MCF 10A (cell line): Measurements from ENCODE around the gene ATP8B4. TPM values are rescaled to one million over a fixed set of nuclear protein-coding genes. Genes with fewer than 3 reads are reported as not detected.

Experiments used
- BruUV-seq: library from RNA; stranded (reverse); fragments of 400-500 nt; replicated peaks from 2 replicates; lab custom pipeline; 2021; lab: Mats Ljungman, UMichigan
- CTCF ChIA-PET: fragments of 300-600 bp; sonication (Branson Sonifier 250); formaldehyde crosslinking; extraction: SDS; loops from one replicate; lab custom pipeline; 2021; ENCODE audit warnings: antibody characterized with exemption, inconsistent platforms; lab: Yijun Ruan, JAX
- POLR2A ChIA-PET: fragments of 300-600, 350-650 bp; sonication (Branson Sonifier 250); formaldehyde crosslinking; extraction: SDS; loops from one replicate; lab custom pipeline; 2020; ENCODE audit warnings: antibody characterized with exemption, inconsistent platforms; lab: Yijun Ruan, JAX
- DNase-seq: peaks from one replicate; pipeline ENCODE4 v3.0.0-alpha.2; 2018; ENCODE audit not compliant: unreplicated experiment
- H3K27ac Mint-ChIP-seq: one replicate; pipeline ENCODE4 v1.8.0; 2022; ENCODE audit warnings: mild to moderate bottlenecking, low read depth, mixed read lengths; ENCODE audit not compliant: unreplicated experiment
- H3K27me3 Mint-ChIP-seq: one replicate; pipeline ENCODE4 v1.8.0; 2022; ENCODE audit warnings: mixed read lengths; ENCODE audit not compliant: insufficient read depth, unreplicated experiment
- H3K36me3 Mint-ChIP-seq: one replicate; pipeline ENCODE4 v1.8.0; 2022; ENCODE audit warnings: mild to moderate bottlenecking, moderate library complexity, mixed read lengths; ENCODE audit not compliant: insufficient read depth, unreplicated experiment
- H3K4me1 Mint-ChIP-seq: one replicate; pipeline ENCODE4 v1.8.0; 2022; ENCODE audit warnings: mixed read lengths; ENCODE audit not compliant: insufficient read depth, unreplicated experiment
- H3K4me3 Mint-ChIP-seq: one replicate; pipeline ENCODE4 v1.8.0; 2022; ENCODE audit warnings: mild to moderate bottlenecking, moderate library complexity, mixed read lengths; ENCODE audit not compliant: unreplicated experiment
- H3K9me3 Mint-ChIP-seq: one replicate; pipeline ENCODE4 v1.8.0; 2022; ENCODE audit warnings: mixed read lengths; ENCODE audit not compliant: unreplicated experiment
- intact Hi-C: fragments of 100-400 bp; cut with micrococcal nuclease; formaldehyde crosslinking; loops from 2 replicates; pipeline ENCODE4 v1.14.1; 2022
- total RNA-seq: library from RNA; stranded (reverse); gene quantifications from 2 replicates; pipeline ENCODE4 v1.2.3, GENCODE V29; 2022
- TF ChIP-seq, protein P1 (sequence below): fragments of 200-600 bp; IDR thresholded peaks from one replicate; pipeline ENCODE4 v1.8.0; 2022; ENCODE audit warnings: antibody characterized with exemption, mild to moderate bottlenecking; ENCODE audit not compliant: unreplicated experiment

The ATP8B4 gene
- total RNA-seq, 1 experiment from 2014 or later, result not detected

DNA sequence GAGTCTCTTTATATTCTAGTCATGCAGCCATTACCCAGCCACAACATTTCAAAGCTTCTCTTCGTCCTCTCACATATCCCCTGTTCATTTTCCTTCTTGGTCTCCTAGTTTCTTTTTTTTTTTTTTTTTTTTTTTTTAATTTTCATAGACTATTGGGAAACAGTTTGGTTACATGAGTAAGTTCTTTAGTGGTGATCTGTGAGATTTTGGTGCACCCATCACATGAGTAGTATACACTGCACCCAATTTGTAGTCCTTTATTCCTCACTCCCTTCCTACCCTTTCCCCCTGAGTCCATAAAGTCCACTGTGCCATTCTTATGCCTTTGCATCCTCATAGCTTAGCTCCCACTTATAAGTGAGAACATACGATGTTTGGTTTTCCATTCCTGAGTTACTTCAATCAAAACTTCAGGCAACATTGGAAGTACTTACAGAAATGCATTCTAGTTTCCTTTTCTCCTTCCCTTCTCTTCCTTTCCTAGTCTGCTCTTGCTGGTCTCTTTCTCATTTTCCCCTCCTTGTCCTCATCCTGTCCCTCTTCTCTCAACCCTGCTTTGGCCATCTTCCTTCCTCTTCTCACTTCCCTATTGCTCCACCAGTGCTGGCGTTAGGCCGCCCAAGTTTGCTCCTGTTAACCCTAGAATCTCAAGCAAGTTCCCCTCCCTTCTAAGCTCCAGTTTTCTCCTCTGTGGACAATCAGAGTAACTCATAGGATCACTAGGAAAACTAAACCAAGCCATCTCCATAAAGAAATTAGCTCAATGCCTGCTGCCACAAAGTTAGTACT, 4.8 kb downstream of the ATP8B4 start:
- no peaks in the 10 kb centered on the region for H3K27me3 Mint-ChIP-seq
- no peak overlapping the region for H3K4me3 Mint-ChIP-seq
- TF ChIP-seq, protein P1, sequence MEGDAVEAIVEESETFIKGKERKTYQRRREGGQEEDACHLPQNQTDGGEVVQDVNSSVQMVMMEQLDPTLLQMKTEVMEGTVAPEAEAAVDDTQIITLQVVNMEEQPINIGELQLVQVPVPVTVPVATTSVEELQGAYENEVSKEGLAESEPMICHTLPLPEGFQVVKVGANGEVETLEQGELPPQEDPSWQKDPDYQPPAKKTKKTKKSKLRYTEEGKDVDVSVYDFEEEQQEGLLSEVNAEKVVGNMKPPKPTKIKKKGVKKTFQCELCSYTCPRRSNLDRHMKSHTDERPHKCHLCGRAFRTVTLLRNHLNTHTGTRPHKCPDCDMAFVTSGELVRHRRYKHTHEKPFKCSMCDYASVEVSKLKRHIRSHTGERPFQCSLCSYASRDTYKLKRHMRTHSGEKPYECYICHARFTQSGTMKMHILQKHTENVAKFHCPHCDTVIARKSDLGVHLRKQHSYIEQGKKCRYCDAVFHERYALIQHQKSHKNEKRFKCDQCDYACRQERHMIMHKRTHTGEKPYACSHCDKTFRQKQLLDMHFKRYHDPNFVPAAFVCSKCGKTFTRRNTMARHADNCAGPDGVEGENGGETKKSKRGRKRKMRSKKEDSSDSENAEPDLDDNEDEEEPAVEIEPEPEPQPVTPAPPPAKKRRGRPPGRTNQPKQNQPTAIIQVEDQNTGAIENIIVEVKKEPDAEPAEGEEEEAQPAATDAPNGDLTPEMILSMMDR, result no peak
- ChIA-PET POLR2A (no interaction called here), CTCF (no interaction called here)
- no TSS peak for BruUV-seq
- no peak overlapping the region for H3K27ac Mint-ChIP-seq
- peaks cover 7% of the 10 kb centered on the region for H3K9me3 Mint-ChIP-seq
- intact Hi-C loops, result no loop called here
- H3K4me1 Mint-ChIP-seq, result peaks cover 8% of the 10 kb centered on the region
- DNase-seq, result no peak
- no peaks in the 10 kb centered on the region for H3K36me3 Mint-ChIP-seq

DNA sequence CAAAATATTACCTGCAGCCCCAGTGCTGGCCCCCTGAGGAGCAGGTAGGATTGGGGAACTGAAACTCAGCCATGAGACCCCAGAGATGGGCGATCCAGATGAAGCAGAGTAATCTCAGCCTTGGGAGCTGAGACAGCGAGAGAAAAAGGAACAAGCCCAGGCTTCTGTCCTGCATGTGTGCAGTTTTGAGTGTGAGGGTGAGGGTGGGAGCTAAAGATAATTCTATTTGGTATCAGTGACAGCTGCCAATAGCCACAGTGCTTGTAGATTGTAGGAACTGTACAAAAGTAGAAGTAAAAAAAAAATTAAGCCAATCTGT, 5.9 kb downstream of the ATP8B4 start:
- CTCF ChIA-PET, result interaction anchor here (0.7 kb wide), 1 partner anchor 1525 kb away, joined by 5 read pairs; no protein-coding TSS in a partner anchor
- no peak for DNase-seq
- Mint-ChIP-seq H3K27me3 (no peaks in the 10 kb centered on the region), H3K4me3 (no peak overlapping the region), H3K4me1 (peaks cover 18% of the 10 kb centered on the region), H3K36me3 (no peaks in the 10 kb centered on the region), H3K27ac (no peak overlapping the region), H3K9me3 (peaks cover 7% of the 10 kb centered on the region)
- BruUV-seq, result no TSS peak
- TF ChIP-seq, protein P1, result no peak
- POLR2A ChIA-PET, result interaction anchor here (0.7 kb wide), 1 partner anchor 11 kb away, joined by 3 read pairs; no protein-coding TSS in a partner anchor
- intact Hi-C loops, result no loop called here

DNA sequence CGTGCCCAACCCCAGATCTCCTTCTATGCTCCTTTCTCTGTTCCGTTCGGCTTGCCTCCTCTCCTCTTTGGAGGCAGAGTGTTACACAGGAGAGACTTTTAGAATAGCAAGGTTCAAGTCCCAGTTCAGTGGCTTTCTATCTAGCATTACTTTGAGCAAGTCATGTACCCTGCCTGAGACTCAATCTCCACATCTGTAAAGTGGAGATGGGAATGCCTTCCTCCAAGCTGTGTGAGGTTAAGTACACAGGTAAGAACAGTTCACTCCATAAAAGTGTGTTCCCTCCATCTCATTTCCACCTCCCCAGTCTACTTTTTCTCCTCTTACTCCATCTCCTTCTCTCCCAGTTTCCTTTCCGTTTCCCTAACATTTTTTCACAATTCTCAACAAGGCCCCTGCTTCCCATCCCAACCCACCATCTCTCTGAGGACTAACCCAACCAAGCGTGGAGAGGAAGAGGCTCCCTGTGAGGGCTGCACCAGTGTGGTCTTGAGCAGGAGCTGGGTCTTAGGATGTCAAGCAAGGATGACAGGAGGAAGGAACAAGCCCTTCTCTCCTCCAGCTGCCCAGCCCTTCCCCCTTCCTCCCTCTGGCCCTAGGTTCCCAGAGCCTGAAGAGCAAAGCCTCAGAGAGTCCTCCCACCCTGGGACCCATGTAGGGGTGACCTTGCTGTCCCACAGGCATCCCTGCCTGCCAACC, 6.4 kb downstream of the ATP8B4 start:
- Mint-ChIP-seq H3K9me3 (peaks cover 3% of the 10 kb centered on the region), H3K27me3 (no peaks in the 10 kb centered on the region), H3K4me3 (no peak overlapping the region), H3K4me1 (peaks cover 18% of the 10 kb centered on the region), H3K27ac (no peak overlapping the region), H3K36me3 (no peaks in the 10 kb centered on the region)
- no peak for DNase-seq
- TF ChIP-seq, protein P1, result no peak
- ChIA-PET CTCF (no interaction called here), POLR2A (interaction anchor here (0.7 kb wide), 1 partner anchor 12 kb away, joined by 3 read pairs; no protein-coding TSS in a partner anchor)
- intact Hi-C loops, result no loop called here
- no TSS peak for BruUV-seq

DNA sequence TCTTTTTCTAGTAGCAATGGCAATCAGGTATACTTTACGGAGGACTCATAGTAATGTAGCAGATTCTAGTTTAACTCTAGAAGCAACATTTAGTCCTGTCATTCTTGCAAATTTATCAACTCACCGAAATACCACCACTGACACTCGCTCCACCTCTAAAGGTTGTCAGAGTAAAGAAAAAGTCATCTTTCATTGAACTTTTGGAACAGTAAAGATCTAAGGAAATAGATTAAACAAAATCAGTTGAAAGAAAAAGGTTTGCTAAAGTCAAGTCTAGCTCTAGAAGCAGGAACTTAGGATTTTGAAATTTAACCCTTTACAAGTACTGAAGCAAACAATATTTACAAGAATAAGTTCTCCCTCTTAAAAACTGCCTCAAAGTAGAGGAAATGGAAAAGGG, 8.7 kb downstream of the ATP8B4 start:
- ChIA-PET CTCF (no interaction called here), POLR2A (no interaction called here)
- no peak overlapping the region for H3K4me3 Mint-ChIP-seq
- H3K27ac Mint-ChIP-seq, result no peak overlapping the region
- no peaks in the 10 kb centered on the region for H3K36me3 Mint-ChIP-seq
- H3K27me3 Mint-ChIP-seq, result no peaks in the 10 kb centered on the region
- no peak for DNase-seq
- intact Hi-C loops, result no loop called here
- no TSS peak for BruUV-seq
- H3K9me3 Mint-ChIP-seq, result no peaks in the 10 kb centered on the region
- TF ChIP-seq, protein P1, result no peak
- peaks cover 18% of the 10 kb centered on the region for H3K4me1 Mint-ChIP-seq
